HEK293 (cell line): Measurements from ENCODE around the gene NPEPL1.

Source experiments
- CTCF ChIA-PET: fragments of 350-600 bp; formaldehyde crosslinking; extraction: SDS; loops from one replicate; lab custom pipeline; 2021; ENCODE audit warnings: antibody characterized with exemption; lab: Yijun Ruan, JAX
- POLR2A ChIA-PET: fragments of 300-600 bp; formaldehyde crosslinking; extraction: SDS; loops from one replicate; lab custom pipeline; 2020; ENCODE audit warnings: antibody characterized with exemption, inconsistent platforms; lab: Yijun Ruan, JAX
- H3K27ac ChIP-seq: fragments of 200-500 bp; sonication (Bioruptor generic); 2 replicates; pipeline ENCODE4 v1.5.1; 2014; ENCODE audit warnings: low read depth, low read length, control low read depth, inconsistent platforms; ENCODE audit errors: extremely low read depth
- H3K36me3 ChIP-seq, 2 experiments: fragments of 200-500 bp in 1 of 2; sonication (Bioruptor generic) in 1 of 2; 1 replicate in 1 of 2; 2 replicates in 1 of 2; pipeline ENCODE4 v1.5.1; 2014 to 2017; ENCODE audit warnings: inconsistent platforms in 2 of 2, low read length in 2 of 2; ENCODE audit not compliant: control insufficient read depth in 2 of 2, insufficient read depth in 1 of 2
- H3K4me1 ChIP-seq: fragments of 200-500 bp; sonication (Bioruptor generic); 2 replicates; pipeline ENCODE4 v1.5.1; 2014; ENCODE audit warnings: mild to moderate bottlenecking, low read length, inconsistent platforms; ENCODE audit not compliant: control insufficient read depth, insufficient read depth
- H3K4me3 ChIP-seq: 2 replicates; pipeline ENCODE4 v1.5.1; 2011; ENCODE audit warnings: low read depth, mild to moderate bottlenecking, control low read depth, low read length, moderate library complexity
- H3K9me3 ChIP-seq: fragments of 200-500 bp; sonication (Bioruptor generic); 2 replicates; pipeline ENCODE4 v1.5.1; 2014; ENCODE audit warnings: low read depth, low read length, inconsistent platforms; ENCODE audit not compliant: control insufficient read depth, insufficient read depth
- GLI4 ChIP-seq: fragments of 450-650 bp; formaldehyde crosslinking; IDR thresholded peaks from 2 replicates; pipeline ENCODE4 v1.5.1; 2016; ENCODE audit warnings: missing biosample characterization, missing genetic modification characterization
- INSM2 ChIP-seq: fragments of 450-650 bp; formaldehyde crosslinking; IDR thresholded peaks from 2 replicates; pipeline ENCODE4 v1.5.1; 2016; ENCODE audit warnings: missing biosample characterization, missing genetic modification characterization
- PATZ1 ChIP-seq: fragments of 450-650 bp; formaldehyde crosslinking; IDR thresholded peaks from 2 replicates; pipeline ENCODE4 v1.5.1; 2016; ENCODE audit warnings: missing biosample characterization, missing genetic modification characterization
- SCRT1 ChIP-seq: fragments of 450-650 bp; formaldehyde crosslinking; IDR thresholded peaks from 2 replicates; pipeline ENCODE4 v1.5.1; 2016; ENCODE audit warnings: missing biosample characterization, missing genetic modification characterization, borderline replicate concordance
- ZBTB48 ChIP-seq: fragments of 450-650 bp; formaldehyde crosslinking; IDR thresholded peaks from 2 replicates; pipeline ENCODE4 v1.5.1; 2016; ENCODE audit warnings: missing biosample characterization, missing genetic modification characterization
- ZNF148 ChIP-seq: fragments of 450-650 bp; formaldehyde crosslinking; IDR thresholded peaks from 2 replicates; pipeline ENCODE4 v1.5.0; 2017; ENCODE audit warnings: missing biosample characterization, missing genetic modification characterization, borderline replicate concordance
- ZNF169 ChIP-seq: fragments of 450-650 bp; formaldehyde crosslinking; IDR thresholded peaks from 2 replicates; pipeline ENCODE4 v1.5.1; 2016; ENCODE audit warnings: missing biosample characterization, missing genetic modification characterization
- ZNF2 ChIP-seq: fragments of 450-650 bp; formaldehyde crosslinking; IDR thresholded peaks from 2 replicates; pipeline ENCODE4 v1.5.1; 2016; ENCODE audit warnings: missing biosample characterization, missing genetic modification characterization
- ZNF248 ChIP-seq: fragments of 450-650 bp; formaldehyde crosslinking; IDR thresholded peaks from 2 replicates; pipeline ENCODE4 v1.5.1; 2017; ENCODE audit warnings: missing biosample characterization, missing genetic modification characterization
- ZNF37A ChIP-seq: fragments of 450-650 bp; IDR thresholded peaks from 2 replicates; pipeline ENCODE4 v1.5.1; 2018; ENCODE audit warnings: missing biosample characterization, missing genetic modification characterization
- ZNF513 ChIP-seq: fragments of 450-650 bp; IDR thresholded peaks from 2 replicates; pipeline ENCODE4 v1.5.1; 2018; ENCODE audit warnings: missing biosample characterization, missing genetic modification characterization
- ZNF571 ChIP-seq: fragments of 450-650 bp; formaldehyde crosslinking; IDR thresholded peaks from 2 replicates; pipeline ENCODE4 v1.5.0; 2017; ENCODE audit warnings: missing biosample characterization, missing genetic modification characterization
- ZNF610 ChIP-seq: fragments of 450-650 bp; formaldehyde crosslinking; IDR thresholded peaks from 2 replicates; pipeline ENCODE4 v1.5.1; 2016; ENCODE audit warnings: missing biosample characterization, missing genetic modification characterization, borderline replicate concordance
- ZNF626 ChIP-seq: fragments of 450-650 bp; sonication (Bioruptor Pico); formaldehyde crosslinking; IDR thresholded peaks from 2 replicates; pipeline ENCODE4 v1.5.1; 2018; ENCODE audit warnings: missing biosample characterization, missing genetic modification characterization, inconsistent platforms
- ZNF660 ChIP-seq: fragments of 450-650 bp; IDR thresholded peaks from 2 replicates; pipeline ENCODE4 v1.5.1; 2018; ENCODE audit warnings: missing biosample characterization, mild to moderate bottlenecking, missing genetic modification characterization
- ZNF701 ChIP-seq: fragments of 450-650 bp; formaldehyde crosslinking; IDR thresholded peaks from 2 replicates; pipeline ENCODE4 v1.5.1; 2016; ENCODE audit warnings: missing biosample characterization, missing genetic modification characterization
- ZNF768 ChIP-seq: fragments of 450-650 bp; formaldehyde crosslinking; IDR thresholded peaks from 2 replicates; pipeline ENCODE4 v1.5.1; 2018; ENCODE audit warnings: missing biosample characterization, mild to moderate bottlenecking, missing genetic modification characterization
- ZSCAN30 ChIP-seq: fragments of 450-650 bp; IDR thresholded peaks from 2 replicates; pipeline ENCODE4 v1.5.1; 2018; ENCODE audit warnings: missing biosample characterization, mild to moderate bottlenecking, missing genetic modification characterization, moderate library complexity

NPEPL1 gene

GRCh38 chr20:58666702-58667101, 25.9 kb upstream of the NPEPL1 start:
- H3K4me3 ChIP-seq, result no peak overlapping the region
- CTCF ChIA-PET, result interaction anchor here (0.7 kb wide), 1 partner anchor 133 kb away, joined by 3 read pairs; no protein-coding TSS in a partner anchor
- H3K36me3 ChIP-seq, result peaks cover 13 to 78% of the 10 kb centered on the region in 2 experiments
- H3K27ac ChIP-seq, result no peak overlapping the region
- TF ChIP-seq SCRT1 (tag by site-specific recombination) (no peak), ZNF610 (no peak), ZNF248 (no peak)
- TF ChIP-seq, all 188 proteins: peak for 0
- POLR2A ChIA-PET, result interaction anchor here (0.7 kb wide), 1 partner anchor 15 kb away, joined by 7 read pairs; no protein-coding TSS in a partner anchor
- no peaks in the 10 kb centered on the region for H3K9me3 ChIP-seq
- H3K4me1 ChIP-seq, result no peaks in the 10 kb centered on the region

GRCh38 chr20:58667975-58668374, 24.6 kb upstream of the NPEPL1 start:
- Histone ChIP-seq H3K4me3 (no peak overlapping the region), H3K27ac (no peak overlapping the region), H3K4me1 (no peaks in the 10 kb centered on the region), H3K36me3 (peaks cover 12 to 80% of the 10 kb centered on the region in 2 experiments), H3K9me3 (no peaks in the 10 kb centered on the region)
- ChIA-PET CTCF (no interaction called here), POLR2A (no interaction called here)
- no peak for TF ChIP-seq GLI4
- TF ChIP-seq ZNF701 (tag by site-specific recombination), result no peak
- TF ChIP-seq PATZ1 (tag by site-specific recombination), result no peak
- TF ChIP-seq ZNF148 (tag by site-specific recombination), result no peak
- TF ChIP-seq ZNF571, result no peak
- TF ChIP-seq ZSCAN30 (tag by site-specific recombination), result no peak
- no peak for TF ChIP-seq ZNF660 (tag by site-specific recombination)
- TF ChIP-seq INSM2, result no peak
- no peak for TF ChIP-seq ZNF169
- TF ChIP-seq ZBTB48 (tag by site-specific recombination), result no peak
- TF ChIP-seq ZNF513 (tag by site-specific recombination), result no peak
- TF ChIP-seq ZNF2, result no peak
- TF ChIP-seq ZNF768, result no peak
- no peak for TF ChIP-seq ZNF37A
- TF ChIP-seq ZNF626 (tag by site-specific recombination), result no peak
